Measurements from ENCODE around the gene AHNAK. TPM values are rescaled to one million over a fixed set of nuclear protein-coding genes. Genes with fewer than 3 reads are reported as not detected.
A peak's percentile ranks its signal among the peaks of the same experiment; 100 is the strongest.

Gene AHNAK
- total and polyA plus RNA-seq, 11 donors: 84.4 to 861 (median 384) TPM

DNA sequence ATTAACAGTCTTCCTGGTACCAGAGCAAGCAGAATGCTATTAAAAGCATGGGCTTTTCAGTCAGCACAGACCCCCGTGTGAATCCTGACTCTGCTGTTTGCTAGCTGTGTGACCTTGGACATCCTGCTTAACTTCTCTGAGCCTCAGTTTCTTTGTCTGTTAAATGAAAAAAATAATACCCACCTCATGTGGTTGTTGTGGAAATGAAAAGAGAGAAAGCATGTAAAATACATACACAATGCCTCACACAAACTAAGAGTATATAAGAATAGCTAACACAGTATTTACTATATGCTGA lies 39.5 kb downstream of the AHNAK start:
- intact Hi-C loops (cut with DNase I): loop anchor here in 4 of 10 donors (5.0 kb wide), 1 partner anchor 35 kb away; no protein-coding TSS in a partner anchor
- Histone ChIP-seq H3K9me3 (no peaks in the 10 kb centered on the region), H3K4me3 (no peak overlapping the region), H3K4me1 (peaks cover 0 to 71% (median 53%) of the 10 kb centered on the region in 12 donors), H3K27me3 (no peaks in the 10 kb centered on the region), H3K27ac (peak overlapping the region in 11 of 12 donors; percentile 14 to 88 (median 72)), H3K36me3 (peaks cover 0 to 4% (median 0%) of the 10 kb centered on the region in 9 donors)
- TF ChIP-seq, protein P1, sequence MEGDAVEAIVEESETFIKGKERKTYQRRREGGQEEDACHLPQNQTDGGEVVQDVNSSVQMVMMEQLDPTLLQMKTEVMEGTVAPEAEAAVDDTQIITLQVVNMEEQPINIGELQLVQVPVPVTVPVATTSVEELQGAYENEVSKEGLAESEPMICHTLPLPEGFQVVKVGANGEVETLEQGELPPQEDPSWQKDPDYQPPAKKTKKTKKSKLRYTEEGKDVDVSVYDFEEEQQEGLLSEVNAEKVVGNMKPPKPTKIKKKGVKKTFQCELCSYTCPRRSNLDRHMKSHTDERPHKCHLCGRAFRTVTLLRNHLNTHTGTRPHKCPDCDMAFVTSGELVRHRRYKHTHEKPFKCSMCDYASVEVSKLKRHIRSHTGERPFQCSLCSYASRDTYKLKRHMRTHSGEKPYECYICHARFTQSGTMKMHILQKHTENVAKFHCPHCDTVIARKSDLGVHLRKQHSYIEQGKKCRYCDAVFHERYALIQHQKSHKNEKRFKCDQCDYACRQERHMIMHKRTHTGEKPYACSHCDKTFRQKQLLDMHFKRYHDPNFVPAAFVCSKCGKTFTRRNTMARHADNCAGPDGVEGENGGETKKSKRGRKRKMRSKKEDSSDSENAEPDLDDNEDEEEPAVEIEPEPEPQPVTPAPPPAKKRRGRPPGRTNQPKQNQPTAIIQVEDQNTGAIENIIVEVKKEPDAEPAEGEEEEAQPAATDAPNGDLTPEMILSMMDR (IDR thresholded peaks at IDR 0.05): no peak
- TF ChIP-seq POLR2A (IDR thresholded peaks at IDR 0.05): no peak
- ATAC-seq (no peak), DNase-seq (no peak)
- 31 to 52% (median 46%) methylated on average over 1 of the region's 1 CpG for WGBS, 4 donors

DNA sequence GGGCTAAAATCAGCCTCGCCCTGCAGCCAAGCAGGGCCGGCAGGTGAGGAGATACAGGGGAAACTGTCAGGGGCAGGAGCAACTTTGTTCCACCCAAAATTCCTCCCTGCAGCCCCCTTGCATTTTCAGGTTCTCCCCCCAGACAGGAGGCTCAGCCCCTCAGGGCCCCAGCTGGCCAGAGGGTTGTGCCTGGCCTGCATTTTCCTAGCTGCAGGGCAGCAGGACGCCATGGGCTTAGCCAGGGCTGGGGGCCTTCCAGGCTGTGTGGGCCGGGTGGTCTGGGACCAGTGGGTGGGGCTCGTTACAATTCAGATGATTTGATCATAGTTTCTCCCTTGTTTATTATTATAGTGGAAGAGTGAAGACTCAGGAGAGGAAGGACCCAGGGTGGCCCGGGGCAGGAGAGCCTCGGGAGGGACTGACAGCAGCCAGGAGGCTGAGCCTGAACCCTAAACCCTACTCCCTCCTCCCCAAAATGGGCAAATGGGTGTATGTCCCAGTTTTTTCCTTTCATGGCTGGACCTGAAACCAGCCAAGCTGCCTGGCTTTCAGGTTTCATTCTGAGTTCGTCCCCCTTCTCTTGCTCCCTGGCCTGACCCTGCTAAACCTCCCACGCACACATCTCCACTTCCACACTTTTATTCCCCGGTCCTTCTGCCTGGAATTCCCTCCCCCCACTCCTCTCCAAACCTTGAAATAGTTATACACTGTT lies 40.0 kb downstream of the AHNAK start:
- TF ChIP-seq POLR2A (IDR thresholded peaks at IDR 0.05): no peak
- TF ChIP-seq, protein P1 (IDR thresholded peaks at IDR 0.05): no peak
- Histone ChIP-seq H3K4me3 (no peak overlapping the region), H3K27ac (peak overlapping the region in 11 of 12 donors; percentile 12 to 88 (median 51)), H3K9me3 (no peaks in the 10 kb centered on the region), H3K36me3 (peaks cover 0 to 4% (median 0%) of the 10 kb centered on the region in 9 donors), H3K4me1 (peaks cover 0 to 76% (median 58%) of the 10 kb centered on the region in 12 donors), H3K27me3 (no peaks in the 10 kb centered on the region)
- intact Hi-C loops (cut with DNase I): loop anchor here in 4 of 10 donors (5.0 kb wide), 1 partner anchor 36 kb away; no protein-coding TSS in a partner anchor
- WGBS, 4 donors: 41 to 54% (median 50%) methylated on average over 10 of the region's 10 CpGs
- no peak for DNase-seq
- ATAC-seq: no peak

DNA sequence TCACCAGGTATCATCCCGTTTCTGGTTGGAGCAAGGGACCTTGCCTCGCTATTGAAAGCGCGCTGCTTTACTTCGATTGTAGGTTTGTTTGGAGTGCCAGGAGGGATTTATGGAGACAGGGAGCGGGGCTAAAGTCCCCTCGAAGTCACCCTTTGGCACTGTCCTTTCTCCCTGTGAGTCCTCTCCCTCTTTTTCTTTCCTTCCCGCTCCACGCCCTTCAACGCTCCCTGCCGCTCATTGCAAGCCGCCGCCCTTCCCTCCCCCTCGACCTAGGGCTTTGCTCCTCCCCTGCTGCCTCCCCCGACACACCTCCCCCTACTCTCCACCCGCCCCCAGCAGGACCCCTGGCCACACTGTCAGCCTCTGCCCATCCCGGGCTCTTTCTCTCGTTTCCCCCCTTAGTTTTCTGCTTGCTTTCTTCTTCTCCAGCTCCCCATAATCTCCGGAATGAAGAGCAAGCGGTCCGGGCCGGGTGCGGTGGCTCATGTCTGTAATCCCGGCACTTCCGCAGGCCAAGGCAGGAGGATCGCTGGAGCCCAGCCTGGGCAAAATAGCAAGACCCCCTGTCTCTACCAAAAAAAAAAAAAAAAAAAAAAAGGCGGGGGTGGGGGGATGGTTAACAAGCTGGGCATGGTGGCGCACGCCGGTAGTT lies 41.0 kb downstream of the AHNAK start:
- H3K4me3 ChIP-seq: peak overlapping the region in 9 of 12 donors; percentile 9 to 42 (median 35)
- H3K36me3 ChIP-seq: peaks cover 0 to 3% (median 0%) of the 10 kb centered on the region in 9 donors
- 30 to 56% (median 40%) methylated on average over 30 of the region's 30 CpGs for WGBS, 4 donors
- TF ChIP-seq, protein P1 (IDR thresholded peaks at IDR 0.05): no peak
- TF ChIP-seq POLR2A (IDR thresholded peaks at IDR 0.05): no peak
- H3K4me1 ChIP-seq: peaks cover 0 to 86% (median 67%) of the 10 kb centered on the region in 12 donors
- no peaks in the 10 kb centered on the region for H3K27me3 ChIP-seq
- peak in 2 of 4 donors; percentile 27 to 55 for ATAC-seq
- intact Hi-C loops (cut with DNase I): loop anchor here in 6 of 10 donors (2.0 to 5.0 kb wide), 2 partner anchors 35 to 37 kb away; no protein-coding TSS in a partner anchor
- H3K27ac ChIP-seq: peak overlapping the region in 9 of 12 donors; percentile 3 to 88 (median 42)
- no peaks in the 10 kb centered on the region for H3K9me3 ChIP-seq
- DNase-seq: peak; percentile 42 to 65 (median 46)

DNA sequence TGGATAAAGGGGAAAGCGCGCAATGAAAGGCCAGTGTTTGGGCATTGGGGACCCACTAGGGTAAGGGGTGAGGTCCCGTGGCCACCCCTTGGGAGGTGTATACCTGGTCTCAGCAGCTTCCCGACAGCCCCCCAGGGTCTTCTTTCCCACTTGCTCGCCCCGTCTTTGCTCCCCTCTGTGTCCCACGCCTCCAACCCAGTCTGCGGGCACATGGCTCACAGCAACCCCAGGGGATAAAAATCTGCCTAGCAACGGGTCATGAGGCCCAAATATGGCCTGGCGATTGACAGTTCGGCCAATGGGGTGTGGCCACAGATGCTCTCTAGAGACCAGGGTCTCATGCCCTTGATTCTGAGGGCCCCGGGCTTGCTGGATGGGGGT lies 41.6 kb downstream of the AHNAK start:
- intact Hi-C loops (cut with DNase I): loop anchor here in 6 of 10 donors (2.0 to 5.0 kb wide), 2 partner anchors 36 to 37 kb away; no protein-coding TSS in a partner anchor
- H3K27ac ChIP-seq: peak overlapping the region in 8 of 12 donors; percentile 3 to 88 (median 64)
- no peak for TF ChIP-seq POLR2A (IDR thresholded peaks at IDR 0.05)
- TF ChIP-seq, protein P1 (IDR thresholded peaks at IDR 0.05): no peak
- peaks cover 0 to 90% (median 72%) of the 10 kb centered on the region in 12 donors for H3K4me1 ChIP-seq
- no peaks in the 10 kb centered on the region for H3K9me3 ChIP-seq
- H3K36me3 ChIP-seq: no peaks in the 10 kb centered on the region
- no peak for ATAC-seq
- H3K4me3 ChIP-seq: peak overlapping the region in 9 of 12 donors; percentile 9 to 42 (median 35)
- DNase-seq: no peak
- 59 to 75% (median 63%) methylated on average over 6 to 12 of the region's 12 CpGs for WGBS, 4 donors
- no peaks in the 10 kb centered on the region for H3K27me3 ChIP-seq
